ENCODE results near the gene ZSWIM8.

ZSWIM8 gene

DNA sequence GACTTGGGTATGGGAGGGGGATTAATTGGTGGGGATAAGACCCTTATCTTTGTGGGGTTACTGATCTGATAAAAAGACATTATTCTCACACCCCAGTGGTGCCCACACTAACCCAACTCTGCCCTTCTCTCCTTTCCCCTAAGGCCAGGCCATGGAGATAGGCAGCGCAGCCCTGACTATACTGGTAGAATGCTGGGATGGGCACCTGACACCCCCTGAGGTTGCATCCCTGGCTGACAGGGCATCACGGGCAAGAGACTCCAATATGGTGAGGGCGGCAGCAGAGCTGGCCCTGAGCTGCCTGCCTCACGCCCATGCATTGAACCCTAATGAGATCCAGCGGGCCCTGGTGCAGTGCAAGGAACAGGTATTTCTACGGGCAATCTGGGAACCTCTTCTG is 12.7 kb downstream of the ZSWIM8 start:
- no peak for DNase-seq

DNA sequence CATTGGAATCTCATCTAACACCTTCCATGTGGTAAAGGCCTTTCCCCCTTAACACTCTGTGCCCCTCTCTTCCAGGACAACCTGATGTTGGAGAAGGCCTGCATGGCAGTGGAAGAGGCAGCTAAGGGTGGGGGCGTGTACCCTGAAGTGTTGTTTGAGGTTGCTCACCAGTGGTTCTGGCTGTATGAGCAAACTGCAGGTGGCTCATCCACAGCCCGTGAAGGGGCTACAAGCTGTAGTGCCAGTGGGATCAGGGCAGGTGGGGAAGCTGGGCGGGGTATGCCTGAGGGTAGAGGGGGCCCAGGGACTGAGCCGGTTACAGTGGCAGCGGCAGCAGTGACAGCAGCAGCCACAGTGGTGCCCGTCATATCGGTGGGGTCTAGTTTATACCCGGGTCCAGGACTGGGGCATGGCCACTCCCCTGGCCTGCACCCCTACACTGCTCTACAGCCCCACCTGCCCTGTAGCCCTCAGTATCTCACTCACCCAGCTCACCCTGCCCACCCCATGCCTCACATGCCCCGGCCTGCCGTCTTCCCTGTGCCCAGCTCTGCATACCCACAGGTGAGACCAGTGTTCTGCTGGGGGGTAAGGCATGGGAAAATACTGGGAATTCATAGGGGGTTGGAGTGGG is 13.6 kb downstream of the ZSWIM8 start:
- DNase-seq, result no peak

DNA sequence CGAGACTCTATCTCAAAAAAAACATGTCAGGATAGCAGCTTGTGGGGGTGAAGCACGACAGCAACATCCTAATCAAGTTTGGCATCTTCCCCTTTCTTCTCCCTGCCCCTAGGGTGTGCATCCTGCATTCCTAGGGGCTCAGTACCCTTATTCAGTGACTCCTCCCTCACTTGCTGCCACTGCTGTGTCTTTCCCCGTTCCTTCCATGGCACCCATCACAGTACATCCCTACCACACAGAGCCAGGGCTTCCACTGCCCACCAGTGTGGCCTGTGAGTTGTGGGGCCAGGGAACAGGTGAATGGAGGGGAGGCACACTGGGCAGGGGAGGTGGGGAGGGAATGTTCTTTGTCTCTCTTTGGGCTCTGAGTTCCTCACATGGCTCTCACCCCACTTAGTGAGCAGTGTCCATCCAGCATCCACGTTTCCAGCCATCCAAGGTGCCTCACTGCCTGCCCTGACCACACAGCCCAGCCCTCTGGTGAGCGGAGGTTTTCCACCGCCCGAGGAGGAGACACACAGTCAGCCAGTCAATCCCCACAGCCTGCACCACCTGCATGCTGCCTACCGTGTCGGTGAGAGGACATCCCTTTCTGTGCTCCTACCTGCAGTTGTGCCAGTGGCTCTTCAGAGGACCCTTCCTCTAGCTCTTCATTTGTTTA is 14.6 kb downstream of the ZSWIM8 start:
- no peak for DNase-seq

DNA sequence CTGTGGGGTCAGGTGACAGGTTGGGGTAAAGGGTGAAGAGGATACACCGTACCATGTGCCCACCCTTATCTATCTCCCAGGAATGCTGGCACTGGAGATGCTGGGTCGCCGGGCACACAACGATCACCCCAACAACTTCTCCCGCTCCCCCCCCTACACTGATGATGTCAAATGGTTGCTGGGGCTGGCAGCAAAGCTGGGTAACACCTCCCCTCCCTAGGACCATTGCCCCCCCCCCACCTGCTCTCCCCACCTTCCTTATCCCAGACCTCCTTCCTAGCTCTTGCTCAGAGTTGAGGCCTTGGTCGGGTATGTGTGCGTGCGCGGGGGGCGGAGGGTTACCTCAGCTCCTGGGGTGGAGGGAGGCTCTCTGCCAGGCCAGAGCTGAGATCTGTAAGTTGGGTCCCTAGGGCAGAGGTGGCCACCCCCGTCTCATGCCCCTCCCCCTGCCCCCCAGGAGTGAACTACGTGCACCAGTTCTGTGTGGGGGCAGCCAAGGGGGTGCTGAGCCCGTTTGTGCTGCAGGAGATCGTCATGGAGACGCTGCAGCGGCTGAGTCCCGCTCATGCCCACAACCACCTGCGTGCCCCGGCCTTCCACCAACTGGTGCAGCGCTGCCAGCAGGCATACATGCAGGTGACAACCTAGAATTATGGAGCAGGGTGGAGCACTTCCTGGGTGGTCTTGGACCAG is 15.3 kb downstream of the ZSWIM8 start:
- DNase-seq, result no peak

DNA sequence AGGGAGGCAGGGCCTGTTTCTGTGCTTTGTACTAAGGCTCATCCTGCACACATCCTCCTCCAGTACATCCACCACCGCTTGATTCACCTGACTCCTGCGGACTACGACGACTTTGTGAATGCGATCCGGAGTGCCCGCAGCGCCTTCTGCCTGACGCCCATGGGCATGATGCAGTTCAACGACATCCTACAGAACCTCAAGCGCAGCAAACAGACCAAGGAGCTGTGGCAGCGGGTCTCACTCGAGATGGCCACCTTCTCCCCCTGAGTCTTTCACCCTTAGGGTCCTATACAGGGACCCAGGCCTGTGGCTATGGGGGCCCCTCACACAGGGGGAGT is 15.8 kb downstream of the ZSWIM8 start:
- DNase-seq, result no peak

DNA sequence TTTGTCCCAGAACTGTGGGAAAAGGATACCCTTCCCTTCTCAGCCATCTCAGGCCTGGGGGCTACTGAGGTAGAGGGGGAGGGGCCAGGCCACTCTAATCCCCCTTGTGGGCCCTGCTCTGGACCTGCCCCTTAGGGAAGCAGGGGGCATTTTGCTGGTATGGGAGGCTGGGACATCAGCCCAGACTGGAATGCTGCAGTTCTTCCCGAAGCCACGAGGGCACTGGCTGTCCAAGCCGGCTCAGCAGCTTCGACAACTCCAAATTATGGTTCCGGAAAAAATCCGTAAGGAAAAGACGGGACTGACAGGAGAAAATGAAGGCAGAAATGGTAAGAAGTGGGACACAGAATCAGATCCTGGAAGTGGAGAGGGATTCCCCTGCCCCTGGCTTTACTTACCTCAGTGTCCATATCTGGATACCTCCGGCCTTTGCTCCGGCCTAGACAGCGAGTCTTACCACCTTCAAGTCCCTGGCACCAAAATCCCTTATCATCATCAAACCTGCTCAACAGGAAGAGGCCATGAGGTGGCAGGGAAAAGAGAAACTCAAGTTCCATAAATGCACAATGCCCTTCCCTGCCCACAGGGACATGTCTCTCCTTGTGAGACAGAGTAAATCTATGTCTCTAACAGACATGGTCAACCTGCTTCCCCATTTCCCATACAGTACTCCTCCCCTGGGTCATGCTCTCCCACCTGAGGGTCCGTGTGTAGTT is 17.0 kb downstream of the ZSWIM8 start:
- no peak for DNase-seq

DNA sequence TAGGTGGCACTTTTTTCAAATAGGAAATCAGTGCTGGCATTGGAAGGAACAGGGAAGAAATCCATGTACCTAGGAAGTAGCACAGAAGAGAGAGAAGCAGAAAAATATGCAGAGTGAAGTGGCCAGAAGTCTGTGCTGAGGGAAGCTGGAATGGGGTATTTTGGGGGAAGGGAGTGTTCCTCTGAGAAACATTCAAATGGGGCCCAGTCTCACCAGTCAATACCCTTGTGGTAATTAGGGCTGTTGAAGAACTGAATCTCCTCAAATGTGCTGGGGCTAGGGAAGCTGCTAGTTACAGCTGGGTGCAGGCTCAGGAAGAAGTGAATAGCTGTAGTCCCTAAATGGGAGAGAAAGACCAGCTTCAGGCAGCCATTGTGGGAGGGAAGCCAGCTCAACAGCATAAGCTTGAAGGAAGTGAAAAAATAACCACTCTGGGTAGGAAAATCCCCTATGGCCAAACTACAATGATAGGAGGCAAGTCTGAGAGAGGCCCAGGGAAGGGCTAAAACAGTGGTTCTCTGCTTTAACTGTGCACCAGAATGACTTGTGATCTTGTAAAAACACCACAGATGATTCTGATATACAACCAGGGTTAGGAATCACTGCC is 18.4 kb downstream of the ZSWIM8 start:
- no peak for DNase-seq

DNA sequence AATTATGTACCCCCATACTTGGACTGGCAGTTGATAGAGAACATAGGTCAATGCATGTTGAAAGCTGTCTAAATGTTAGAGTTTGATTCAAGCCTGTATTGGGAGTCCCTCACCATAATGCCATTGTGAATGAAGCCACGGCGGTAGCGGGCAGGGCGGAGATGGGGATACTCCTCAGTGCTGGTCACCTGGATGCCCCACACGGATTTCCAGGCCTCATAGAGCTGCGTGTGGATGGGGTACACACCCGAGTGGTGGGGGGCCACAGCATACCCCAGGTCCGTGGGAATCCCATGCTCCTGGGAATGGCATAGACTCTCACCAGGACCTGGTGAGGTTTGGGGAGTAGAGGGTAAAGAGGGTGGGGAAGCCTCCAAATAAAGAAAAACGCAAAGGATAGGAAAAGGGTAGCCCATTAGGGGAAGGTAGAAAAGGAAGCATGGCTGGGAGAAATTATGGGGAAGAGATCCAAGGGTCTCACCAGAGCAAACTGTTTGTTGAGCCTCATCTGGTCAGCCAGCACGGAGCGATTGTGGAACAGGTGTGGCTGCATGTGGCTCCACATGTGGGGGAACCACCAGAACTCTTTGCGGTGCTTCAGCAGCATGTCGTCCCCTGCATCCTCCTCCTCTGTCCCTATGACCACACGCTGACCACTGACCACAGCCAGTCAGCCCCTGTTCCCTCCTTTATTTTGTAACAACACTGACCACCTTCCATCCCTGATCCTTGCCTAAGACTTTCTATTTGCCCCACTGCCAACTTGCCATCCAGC is 21.0 kb downstream of the ZSWIM8 start:
- DNase-seq, result no peak

DNA sequence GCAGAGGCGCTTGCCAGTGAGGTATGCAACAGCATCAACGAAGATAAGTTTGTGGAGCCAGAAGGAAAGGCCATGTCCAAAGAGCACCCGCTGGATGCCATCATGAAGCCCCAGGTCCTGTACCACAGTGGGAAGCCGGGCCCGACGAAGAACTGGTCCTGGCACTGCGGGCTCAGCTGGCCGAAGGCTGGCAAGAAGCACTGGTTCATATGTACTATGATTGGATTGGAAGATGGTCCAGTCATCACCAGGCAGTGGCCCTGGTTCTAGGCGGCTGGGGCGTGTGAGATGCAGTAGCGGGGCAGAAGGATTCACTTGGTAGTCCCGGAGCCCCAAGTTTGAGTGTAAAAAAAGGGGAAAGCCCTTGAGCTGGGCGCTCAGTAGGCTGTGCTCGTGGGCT is 22.1 kb downstream of the ZSWIM8 start:
- DNase-seq, result no peak

DNA sequence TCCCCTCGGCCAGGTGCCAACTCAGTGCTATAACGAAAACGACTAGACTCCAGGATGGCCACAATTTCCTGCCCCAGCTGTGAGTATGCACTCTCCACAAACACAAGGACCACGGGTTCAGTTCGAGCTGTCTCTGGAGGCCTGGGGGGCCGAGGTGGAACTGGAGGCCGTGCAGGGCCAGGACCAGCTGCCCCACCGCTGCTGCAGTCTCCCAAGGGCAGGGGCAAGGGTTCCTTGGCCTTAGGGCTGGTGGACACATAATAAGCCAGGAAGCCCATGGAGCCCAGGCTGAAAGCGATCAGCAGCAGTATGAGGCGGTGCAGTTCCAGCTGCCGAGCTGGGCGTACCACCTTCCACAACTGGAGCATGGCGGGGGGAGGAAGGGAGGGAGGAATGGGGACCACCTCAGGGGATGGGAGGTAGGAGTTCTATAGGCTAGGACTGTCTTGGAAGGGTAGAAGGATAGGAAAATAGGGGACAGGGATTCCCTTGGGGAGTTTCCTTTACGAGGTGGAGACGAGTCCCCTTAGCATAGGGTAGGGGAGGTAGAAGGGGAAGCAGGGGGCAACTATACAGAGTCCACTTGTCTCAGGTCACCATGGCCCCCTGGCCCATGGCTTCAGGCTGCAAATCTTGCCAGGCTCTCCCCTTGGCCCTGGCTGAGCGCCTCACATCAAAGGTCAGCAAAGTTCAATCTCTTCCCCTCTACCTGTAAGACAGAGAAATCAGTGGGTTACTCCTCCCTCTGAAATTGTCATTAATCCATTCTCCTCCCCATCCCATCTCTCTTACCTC is 22.8 kb downstream of the ZSWIM8 start:
- DNase-seq, result no peak

DNA sequence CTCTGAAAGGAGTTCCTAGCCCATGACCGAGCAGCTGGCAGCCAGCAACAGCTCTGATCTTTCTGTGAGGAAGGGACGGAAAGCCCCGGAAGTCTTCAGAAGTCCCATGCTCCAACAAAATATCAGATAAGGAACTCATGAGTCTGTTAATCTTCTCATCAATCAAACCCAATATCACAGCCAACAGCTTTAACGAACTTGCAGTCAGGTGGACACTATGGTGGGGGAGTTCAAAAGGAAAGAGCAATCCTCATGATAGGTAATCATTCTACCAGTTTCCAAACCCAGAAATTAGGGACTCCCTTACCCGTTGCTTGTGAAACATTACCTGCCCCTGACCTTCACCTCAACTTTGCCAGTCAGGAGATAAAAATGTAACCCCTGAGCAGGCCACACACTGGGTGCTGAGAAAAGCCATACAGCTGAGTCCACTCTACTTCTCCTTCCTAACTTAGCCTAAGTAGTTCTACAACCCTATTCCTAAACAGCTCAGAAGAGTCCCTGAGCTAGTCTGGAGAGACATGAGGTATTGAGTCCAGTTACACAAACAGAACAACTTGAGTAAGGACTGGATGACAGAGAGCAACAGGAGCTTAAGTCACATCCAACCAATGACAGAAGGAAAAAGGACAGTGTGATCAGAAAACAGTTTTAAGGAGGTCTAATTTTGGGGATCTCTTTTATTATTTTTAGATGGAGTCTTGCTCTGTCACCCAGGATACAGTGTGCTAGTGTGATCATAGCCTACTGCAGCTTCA is 23.8 kb downstream of the ZSWIM8 start:
- DNase-seq, result no peak

DNA sequence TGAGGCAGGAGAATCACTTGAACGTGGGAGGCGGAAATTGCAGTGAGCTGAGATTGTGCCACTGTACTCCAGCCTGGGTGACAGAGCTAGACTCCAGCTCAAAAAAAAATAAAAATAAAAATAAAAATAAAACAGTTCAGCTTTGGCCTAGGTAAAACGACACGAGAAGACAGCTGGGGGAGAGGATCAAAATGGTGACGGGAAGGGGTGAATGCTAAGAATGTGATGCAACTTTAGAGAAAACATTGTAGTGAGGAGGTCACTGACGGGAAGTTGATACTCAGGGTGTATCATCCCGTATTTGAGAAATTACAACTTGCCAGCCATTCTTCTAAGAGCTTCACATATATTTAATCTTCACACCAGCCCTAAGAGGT is 24.9 kb downstream of the ZSWIM8 start:
- DNase-seq, result no peak

DNA sequence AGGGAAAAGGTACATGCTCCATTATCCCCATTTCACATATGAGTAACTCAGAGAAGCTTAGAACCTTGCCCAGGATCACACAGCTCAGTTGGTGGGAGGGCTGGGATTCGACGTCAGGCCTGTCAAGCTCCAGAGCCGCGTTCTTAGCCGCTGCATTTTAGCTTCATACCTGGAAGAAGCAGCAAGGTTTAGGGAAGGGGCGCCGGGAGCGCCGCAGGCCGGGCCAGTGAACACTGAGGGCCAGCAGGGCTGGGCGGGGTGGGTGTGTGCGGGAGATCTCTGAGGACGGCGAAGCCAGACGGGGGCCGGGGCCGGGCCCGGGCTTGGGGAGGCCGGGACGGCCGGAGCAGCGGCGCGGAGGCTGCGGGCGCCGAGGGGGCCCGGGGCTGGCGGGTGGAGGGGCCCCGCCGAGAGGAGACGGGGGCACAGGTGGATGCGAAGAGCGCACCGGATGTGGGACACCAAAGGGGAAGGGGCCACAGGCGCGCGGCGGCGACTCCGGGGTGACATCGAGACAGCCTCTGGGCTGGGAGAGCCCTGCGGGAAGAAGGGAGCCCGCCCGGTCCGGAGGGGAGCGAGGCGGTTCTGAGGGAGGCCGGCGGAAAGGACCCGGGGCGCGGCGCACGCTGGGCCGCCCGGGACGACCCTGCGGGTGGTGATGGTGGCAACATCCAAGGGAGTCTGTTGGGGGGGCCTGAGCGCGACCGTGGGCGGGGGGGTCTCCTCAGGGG is 25.5 kb downstream of the ZSWIM8 start:
- peak; percentile 69 to 71 for DNase-seq

DNA sequence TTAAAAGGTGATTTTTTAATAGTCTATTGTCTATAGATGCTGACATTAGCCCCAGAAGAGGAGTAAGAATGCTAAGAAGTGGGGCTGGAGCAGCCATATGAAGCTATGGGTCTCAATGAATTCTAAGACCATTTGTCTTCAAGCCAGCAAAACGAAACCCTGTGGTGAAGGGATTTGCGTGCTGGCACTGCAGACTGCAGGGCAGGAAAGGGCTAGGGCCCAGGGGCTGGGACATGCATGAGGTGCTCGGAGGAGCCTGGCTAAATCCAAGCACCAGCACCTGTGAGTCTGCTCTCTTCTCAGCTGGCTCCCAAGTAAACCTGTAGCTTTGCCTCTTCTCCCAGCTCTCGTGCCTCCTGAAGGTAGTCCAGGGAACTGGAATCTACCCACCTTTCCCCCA is 27.3 kb downstream of the ZSWIM8 start:
- no peak for DNase-seq

DNA sequence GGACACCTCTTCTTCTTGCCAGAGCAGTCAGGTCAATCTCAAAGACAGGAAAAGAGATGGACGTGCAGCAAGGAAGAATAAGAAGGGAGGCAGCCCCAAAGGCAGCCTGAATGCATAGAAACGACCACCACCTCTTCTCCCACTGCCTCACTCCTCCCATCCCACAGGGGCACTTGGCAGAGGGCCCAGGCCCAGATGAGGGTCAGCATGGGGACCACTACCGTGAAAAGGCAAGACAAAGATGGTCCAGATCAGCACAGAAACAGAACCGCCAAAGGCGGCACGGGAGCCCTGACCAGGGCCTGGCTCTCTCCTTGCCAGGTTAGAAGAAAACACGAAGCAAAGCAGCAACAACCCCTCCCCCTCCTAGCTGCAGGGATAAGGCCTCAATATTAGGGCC is 27.9 kb downstream of the ZSWIM8 start:
- no peak for DNase-seq

DNA sequence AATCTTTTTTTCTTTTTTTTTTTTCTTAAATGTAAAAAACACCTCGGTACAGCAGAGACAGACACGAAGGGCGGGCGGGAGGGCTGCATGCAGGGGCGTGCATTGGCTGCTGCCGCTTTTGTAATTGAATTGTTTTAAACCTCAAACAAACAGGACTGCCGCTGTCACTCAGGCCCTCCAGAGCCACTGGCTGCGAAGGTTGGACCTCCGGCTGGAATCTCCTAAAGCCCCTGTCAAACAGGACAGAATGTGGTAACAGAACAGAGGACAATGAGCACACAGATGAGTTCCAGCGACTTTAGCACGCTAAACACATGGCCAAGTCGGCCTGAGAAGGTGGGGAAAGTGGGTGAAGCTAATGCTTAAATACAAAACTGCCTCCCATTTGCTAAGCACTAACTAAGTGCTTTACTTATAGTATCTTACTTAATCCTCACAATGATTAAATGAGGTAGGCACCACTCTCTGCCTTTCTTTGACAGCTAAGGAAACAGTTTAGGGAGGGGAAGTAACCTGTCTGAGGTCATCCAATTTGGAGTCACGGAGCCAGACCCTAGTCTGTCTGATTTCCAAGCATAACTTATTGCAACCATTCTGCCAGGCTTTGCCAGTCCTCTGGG is 29.0 kb downstream of the ZSWIM8 start:
- no peak for DNase-seq

DNA sequence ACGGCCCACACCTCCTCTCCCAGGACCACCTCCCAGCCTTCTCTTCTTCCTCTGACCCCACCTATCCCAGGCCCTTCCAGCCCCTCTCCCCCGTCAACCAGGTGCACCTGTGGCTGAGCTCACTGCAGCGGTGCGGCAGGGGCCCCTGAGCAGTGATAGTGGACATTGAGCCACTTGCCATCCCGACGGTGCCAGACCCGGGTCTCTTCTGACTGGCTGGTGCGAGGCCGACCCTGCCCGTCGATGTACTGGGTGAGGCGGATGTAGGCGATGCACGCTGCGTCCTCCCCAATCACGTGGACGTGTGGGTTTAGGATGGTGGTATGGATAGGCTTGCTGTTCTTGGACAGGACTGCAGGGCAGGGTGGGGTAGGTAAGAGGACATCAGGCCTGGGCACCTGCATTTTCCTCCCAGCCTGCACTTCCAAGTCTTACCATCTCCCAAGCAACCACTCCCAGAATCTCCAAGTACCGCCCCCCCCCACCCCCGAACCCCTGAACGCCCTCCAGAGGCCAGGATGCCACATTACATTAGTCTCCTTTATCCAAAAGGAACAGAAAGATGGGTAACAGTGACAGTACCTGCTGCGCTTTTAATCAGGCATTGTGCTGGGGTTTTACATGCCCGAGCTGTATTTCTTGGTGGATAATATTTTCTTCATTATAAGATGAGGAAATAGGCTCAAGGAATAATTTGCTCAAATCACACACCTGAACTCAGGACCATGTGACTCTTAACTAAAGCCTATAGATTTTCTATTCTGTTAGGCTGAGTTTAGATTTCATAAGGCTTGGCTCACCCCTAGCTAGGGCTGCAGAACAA is 29.7 kb downstream of the ZSWIM8 start:
- peak in 1 of 2 donors; percentile 20 for DNase-seq

DNA sequence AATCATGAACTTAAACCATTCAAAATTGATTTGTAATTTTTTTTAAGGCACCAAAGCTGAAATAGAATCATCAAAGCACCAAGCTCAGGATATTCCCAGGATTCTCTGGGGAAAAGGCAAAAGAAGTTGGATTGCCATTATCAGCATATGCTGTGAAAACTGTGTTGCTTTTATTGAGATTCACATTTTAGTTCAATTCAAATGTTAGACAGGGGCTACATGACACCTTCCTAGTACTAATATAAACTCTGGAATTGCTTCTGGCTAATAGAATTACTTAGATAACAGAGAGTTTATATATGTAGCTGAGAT is 30.3 kb downstream of the ZSWIM8 start:
- DNase-seq, result no peak
